Testis (tissue), 3 donors: ENCODE data around the gene ECE2. TPM values are rescaled to one million over a fixed set of nuclear protein-coding genes. Genes with fewer than 3 reads are reported as not detected.

ENCODE experiments used
- DNase-seq: peaks from one replicate; pipeline ENCODE4 v3.0.0-alpha.2; 2019
- H3K27ac ChIP-seq, 2 donors: fragments of 200-600 bp; sonication (generic); one replicate each; pipeline ENCODE4 v1.5.1; 2019
- H3K27me3 ChIP-seq: fragments of 200-600 bp; sonication (generic); one replicate; pipeline ENCODE4 v1.5.1; 2019
- H3K36me3 ChIP-seq: fragments of 200-600 bp; sonication (generic); one replicate; pipeline ENCODE4 v1.5.1; 2017; ENCODE audit warnings: low read depth; ENCODE audit errors: missing control alignments
- H3K4me1 ChIP-seq: fragments of 200-600 bp; sonication (generic); one replicate; pipeline ENCODE4 v1.5.1; 2019
- H3K4me3 ChIP-seq, 2 donors: fragments of 200-600 bp; sonication (generic); one replicate each; pipeline ENCODE4 v1.5.1; 2017 to 2019
- H3K9me3 ChIP-seq: fragments of 200-600 bp; sonication (generic); one replicate; pipeline ENCODE4 v1.5.1; 2017
- CTCF ChIP-seq, 3 experiments: fragments of 450-650 bp in 2 of 3; fragments of 200-600 bp in 1 of 3; sonication (generic) in 1 of 3; IDR thresholded peaks; one replicate each; pipeline ENCODE4 v1.5.1; 2016 to 2019; ENCODE audit warnings: antibody characterized with exemption in 3 of 3, mild to moderate bottlenecking in 2 of 3, moderate library complexity in 1 of 3
- POLR2A ChIP-seq: fragments of 450-650 bp; IDR thresholded peaks from one replicate; pipeline ENCODE4 v1.6.1; 2017; ENCODE audit warnings: antibody characterized with exemption, mild to moderate bottlenecking, moderate library complexity
- WGBS, 2 donors: methylation state at CpG; one replicate each; pipeline ENCODE4 v1.1.5; 2018; 5-methylcytosine and 5-hydroxymethylcytosine counted together
- intact Hi-C: fragments of 100-400 bp; cut with DNase I; formaldehyde crosslinking; loops from one replicate; pipeline ENCODE4 v1.15.1; 2023; ENCODE audit warnings: low total_unique reads
- polyA plus RNA-seq: library from polyadenylated mRNA; stranded (reverse); fragments of 350-450 nt; fragmentation: Illumina TruSeq; extraction: RNeasy Lipid Tissue Mini Kit (QIAGEN cat#74804); gene quantifications from one replicate; pipeline ENCODE4 v1.2.3, GENCODE V29; 2014; ENCODE audit warnings: low read depth, low replicate concordance; ENCODE audit not compliant: insufficient read depth
- total RNA-seq, 2 donors: library from RNA; depleted of rRNA; stranded (reverse); fragments of >200 nt; gene quantifications; one replicate each; pipeline ENCODE4 v1.2.3, GENCODE V29; 2016

ECE2 gene
- total and polyA plus RNA-seq, 3 donors from 2014 or later = 1.1 to 1.4 (median 1.4) TPM

GRCh38 chr3:184332370-184333090 lies 56.7 kb downstream of the ECE2 start:
- WGBS, 2 donors = 64 to 81% methylated on average over 8 to 10 of the region's 10 CpGs
- no peaks in the 10 kb centered on the region for H3K27me3 ChIP-seq
- H3K4me3 ChIP-seq = no peak overlapping the region
- TF ChIP-seq CTCF (IDR thresholded peaks at IDR 0.05) (no peak), POLR2A (no peak)
- no peak overlapping the region for H3K27ac ChIP-seq
- peaks cover 3% of the 10 kb centered on the region for H3K36me3 ChIP-seq
- DNase-seq = no peak
- H3K4me1 ChIP-seq = peaks cover 14% of the 10 kb centered on the region
- intact Hi-C loops = no loop called here
- no peaks in the 10 kb centered on the region for H3K9me3 ChIP-seq

- Histone ChIP-seq H3K4me3 (no peak overlapping the region), H3K4me1 (peaks cover 21% of the 10 kb centered on the region), H3K27me3 (no peaks in the 10 kb centered on the region), H3K36me3 (peaks cover 3% of the 10 kb centered on the region), H3K27ac (no peak overlapping the region), H3K9me3 (no peaks in the 10 kb centered on the region)
- TF ChIP-seq CTCF (IDR thresholded peaks at IDR 0.05) (no peak), POLR2A (no peak)
- intact Hi-C loops = no loop called here
- 81 to 88% methylated on average over 6 of the region's 6 CpGs for WGBS, 2 donors
- DNase-seq = no peak
These were observed 57.4 kb downstream of the ECE2 start for GRCh38 chr3:184333190-184333589.

DNA sequence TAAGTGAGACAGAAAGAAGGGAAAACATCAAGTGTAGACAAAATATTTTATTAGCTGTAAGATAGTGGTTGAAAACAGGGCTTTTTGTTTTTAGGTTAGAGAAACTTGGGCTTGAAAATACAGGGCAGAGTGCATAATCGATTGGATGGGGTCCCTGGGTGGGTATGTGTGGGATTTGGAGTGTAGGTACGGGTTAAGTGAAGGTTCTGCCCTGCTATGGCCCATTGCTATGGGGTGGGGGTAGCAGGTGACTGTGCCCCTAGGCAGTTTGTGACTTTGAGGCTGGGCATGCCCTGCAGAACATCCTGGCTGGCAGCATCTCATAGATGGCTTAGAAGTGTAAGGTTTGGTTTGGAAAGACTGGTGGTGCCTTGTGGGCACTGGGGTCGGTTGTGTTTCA lies 57.9 kb downstream of the ECE2 start:
- intact Hi-C loops = no loop called here
- H3K4me3 ChIP-seq = no peak overlapping the region

GRCh38 chr3:184334470-184335158 lies 58.8 kb downstream of the ECE2 start:
- TF ChIP-seq POLR2A = no peak
- TF ChIP-seq CTCF (IDR thresholded peaks at IDR 0.05) = no peak
- Histone ChIP-seq H3K27ac (peak overlapping the region; percentile 96 to 98), H3K4me3 (no peak overlapping the region), H3K4me1 (peaks cover 31% of the 10 kb centered on the region), H3K36me3 (no peaks in the 10 kb centered on the region), H3K27me3 (no peaks in the 10 kb centered on the region), H3K9me3 (no peaks in the 10 kb centered on the region)
- intact Hi-C loops = no loop called here
- 82% methylated on average over 13 to 15 of the region's 15 CpGs for WGBS, 2 donors
- no peak for DNase-seq

More for the DNA sequence above, 57.9 kb downstream of the ECE2 start:
- DNase-seq = no peak
- peaks cover 3% of the 10 kb centered on the region for H3K36me3 ChIP-seq
- TF ChIP-seq CTCF (IDR thresholded peaks at IDR 0.05) (no peak), POLR2A (no peak)
- WGBS, 2 donors = 81 to 85% methylated on average over 3 of the region's 3 CpGs
- H3K9me3 ChIP-seq = no peaks in the 10 kb centered on the region
- no peaks in the 10 kb centered on the region for H3K27me3 ChIP-seq
- no peak overlapping the region for H3K27ac ChIP-seq
- peaks cover 26% of the 10 kb centered on the region for H3K4me1 ChIP-seq
